GM21529 (cell line): ENCODE results near the gene SMIM28.
"Not testable (repeated sequence)": the region's sequence is repeated elsewhere in the genome, so short reads cannot be mapped to it uniquely, and the experiment has no call there.

Experiments
- ATAC-seq: cut with Tn5 transposase; IDR thresholded peaks from one replicate; pipeline ENCODE4 v1.9.1; 2021; ENCODE audit not compliant: unreplicated experiment

The SMIM28 gene

DNA sequence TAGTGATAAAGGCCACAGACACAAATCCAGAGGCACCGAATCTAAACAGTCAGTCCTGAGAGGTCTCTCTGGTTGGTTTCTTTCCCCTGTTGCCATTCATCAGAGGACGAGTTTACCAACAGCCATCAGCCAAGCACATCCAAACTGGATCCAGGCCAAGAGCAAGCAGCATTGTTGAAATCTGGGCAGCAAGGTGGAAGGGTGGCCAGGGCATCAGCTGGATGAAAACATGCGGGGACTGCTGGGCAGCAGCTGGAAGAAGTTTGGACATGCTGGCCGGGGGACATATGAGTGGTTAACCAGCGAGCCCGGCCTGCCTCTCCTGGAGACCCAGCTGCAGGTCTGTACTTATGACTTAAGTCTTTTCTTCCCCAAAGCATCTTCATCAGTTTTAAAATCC lies at the start of gene SMIM28:
Gene SMIM28 (plus strand): TSS at position 62 of the 400 bp plus-strand sequence. CDS start 168 bp downstream, at position 230.
- ATAC-seq, result no peak

DNA sequence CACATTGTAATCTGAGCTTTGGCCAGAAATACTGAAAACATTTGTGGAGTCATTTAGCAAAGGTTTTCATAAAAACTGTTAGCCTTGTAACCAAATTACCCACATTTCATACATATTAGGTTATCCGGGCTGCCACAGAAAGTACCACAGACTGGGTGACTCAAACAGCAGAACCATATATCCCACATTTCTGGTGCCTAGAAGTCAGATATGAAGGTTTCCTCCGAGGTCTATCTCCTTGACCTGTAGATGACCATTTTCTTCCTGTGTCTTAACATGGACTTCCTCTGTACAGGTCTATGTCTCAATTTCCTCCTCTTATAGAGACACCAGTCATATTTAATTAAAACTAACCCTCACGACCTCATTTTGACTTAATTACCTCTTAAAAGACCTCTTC lies 49.5 kb upstream of the SMIM28 start:
- no peak for ATAC-seq

- ATAC-seq, result no peak
Measured at GRCh38 chr6:138330763-138331162, 46.9 kb upstream of the SMIM28 start.

GRCh38 chr6:138331444-138331843 lies 46.3 kb upstream of the SMIM28 start:
- ATAC-seq, result no peak

DNA sequence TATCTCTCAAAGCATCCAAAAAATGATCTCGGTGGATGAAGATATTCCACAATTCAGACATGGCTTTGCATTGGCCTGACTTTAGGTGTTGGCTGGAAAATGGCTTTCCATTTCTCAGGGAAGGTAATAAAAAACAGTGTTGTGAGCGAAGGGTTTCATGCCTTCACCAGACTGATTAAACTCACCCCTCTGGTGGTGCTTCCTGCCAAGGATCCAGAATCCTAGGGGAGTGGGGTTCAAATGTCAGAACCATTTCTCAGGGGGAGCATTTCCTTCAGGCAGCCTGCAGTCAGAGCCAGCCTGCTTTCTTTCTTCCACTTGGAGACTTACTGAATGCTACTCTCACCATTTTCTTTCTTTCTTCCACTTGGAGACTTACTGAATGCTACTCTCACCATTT lies 45.7 kb upstream of the SMIM28 start:
- no peak for ATAC-seq

DNA sequence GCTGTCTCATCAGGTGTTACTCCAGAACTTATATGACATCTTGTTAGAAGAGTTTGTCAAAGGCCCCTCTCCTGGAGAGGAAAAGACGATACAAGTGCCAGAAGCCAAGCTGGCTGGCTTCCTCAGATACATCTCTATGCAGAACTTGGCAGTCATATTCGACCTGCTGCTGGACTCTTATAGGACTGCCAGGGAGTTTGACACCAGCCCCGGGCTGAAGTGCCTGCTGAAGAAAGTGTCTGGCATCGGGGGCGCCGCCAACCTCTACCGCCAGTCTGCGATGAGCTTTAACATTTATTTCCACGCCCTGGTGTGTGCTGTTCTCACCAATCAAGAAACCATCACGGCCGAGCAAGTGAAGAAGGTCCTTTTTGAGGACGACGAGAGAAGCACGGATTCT lies 43.7 kb upstream of the SMIM28 start:
- no peak for ATAC-seq

DNA sequence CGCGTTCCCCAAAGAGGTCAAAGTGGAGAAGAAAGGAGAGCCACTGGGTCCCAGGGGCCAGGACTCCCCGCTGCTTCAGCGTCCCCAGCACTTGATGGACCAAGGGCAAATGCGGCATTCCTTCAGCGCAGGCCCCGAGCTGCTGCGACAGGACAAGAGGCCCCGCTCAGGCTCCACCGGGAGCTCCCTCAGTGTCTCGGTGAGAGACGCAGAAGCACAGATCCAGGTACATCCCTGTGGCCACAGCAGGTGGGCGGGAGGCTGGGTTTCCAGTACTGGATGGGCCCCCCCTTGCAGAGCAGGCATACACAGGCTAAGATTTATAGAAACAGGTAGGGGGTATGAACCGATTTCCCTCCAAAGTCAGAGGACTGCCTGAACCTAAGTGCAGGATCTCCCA lies 42.7 kb upstream of the SMIM28 start:
- no peak for ATAC-seq

DNA sequence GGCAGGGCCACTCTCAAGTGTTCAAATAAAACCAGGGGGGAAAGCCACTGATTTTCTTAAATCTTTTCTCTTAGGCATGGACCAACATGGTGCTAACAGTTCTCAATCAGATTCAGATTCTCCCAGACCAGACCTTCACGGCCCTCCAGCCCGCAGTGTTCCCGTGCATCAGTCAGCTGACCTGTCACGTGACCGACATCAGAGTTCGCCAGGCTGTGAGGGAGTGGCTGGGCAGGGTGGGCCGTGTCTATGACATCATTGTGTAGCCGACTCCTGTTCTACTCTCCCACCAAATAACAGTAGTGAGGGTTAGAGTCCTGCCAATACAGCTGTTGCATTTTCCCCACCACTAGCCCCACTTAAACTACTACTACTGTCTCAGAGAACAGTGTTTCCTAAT lies 41.5 kb upstream of the SMIM28 start:
- ATAC-seq, result no peak

- ATAC-seq, result no peak
Measured at GRCh38 chr6:138337076-138337475, 40.6 kb upstream of the SMIM28 start.

GRCh38 chr6:138339024-138339423 lies 38.7 kb upstream of the SMIM28 start:
- ATAC-seq, result no peak

- ATAC-seq, result no peak
Measured at GRCh38 chr6:138341176-138341575, 36.5 kb upstream of the SMIM28 start.

- no peak for ATAC-seq
Measured at GRCh38 chr6:138343112-138343511, 34.6 kb upstream of the SMIM28 start.

DNA sequence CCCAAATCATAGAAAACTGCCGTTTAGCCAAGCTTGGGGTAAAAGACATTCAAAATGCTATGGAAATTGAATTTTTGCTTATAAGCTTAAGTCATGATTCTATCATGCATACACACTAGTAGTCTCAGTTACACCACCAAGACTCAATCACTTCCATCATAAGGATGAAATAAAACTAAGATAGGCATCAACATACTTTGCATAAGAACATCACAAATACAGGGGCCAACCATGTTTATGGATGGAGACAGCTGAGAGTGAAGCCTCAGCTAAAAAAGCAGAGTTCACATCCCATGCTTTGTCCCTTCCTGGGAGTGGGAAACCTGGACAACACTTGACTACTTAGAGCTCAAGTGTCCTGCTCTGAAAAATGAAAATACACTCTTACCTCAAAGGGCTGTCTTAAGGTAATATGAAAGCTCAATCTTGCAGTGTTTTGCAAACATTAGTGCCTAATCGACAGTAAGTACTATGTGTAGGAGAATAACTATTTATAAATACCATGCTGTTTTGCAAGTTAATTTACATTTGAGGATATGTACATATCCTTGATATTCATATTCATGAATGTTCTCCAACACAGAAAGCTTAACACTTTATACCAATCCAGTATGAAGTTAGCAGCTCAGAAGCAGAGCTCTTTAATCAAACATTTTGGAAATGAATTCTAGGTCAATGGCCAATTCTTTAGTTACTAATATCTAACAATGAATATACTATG lies 32.0 kb upstream of the SMIM28 start:
- no peak for ATAC-seq

DNA sequence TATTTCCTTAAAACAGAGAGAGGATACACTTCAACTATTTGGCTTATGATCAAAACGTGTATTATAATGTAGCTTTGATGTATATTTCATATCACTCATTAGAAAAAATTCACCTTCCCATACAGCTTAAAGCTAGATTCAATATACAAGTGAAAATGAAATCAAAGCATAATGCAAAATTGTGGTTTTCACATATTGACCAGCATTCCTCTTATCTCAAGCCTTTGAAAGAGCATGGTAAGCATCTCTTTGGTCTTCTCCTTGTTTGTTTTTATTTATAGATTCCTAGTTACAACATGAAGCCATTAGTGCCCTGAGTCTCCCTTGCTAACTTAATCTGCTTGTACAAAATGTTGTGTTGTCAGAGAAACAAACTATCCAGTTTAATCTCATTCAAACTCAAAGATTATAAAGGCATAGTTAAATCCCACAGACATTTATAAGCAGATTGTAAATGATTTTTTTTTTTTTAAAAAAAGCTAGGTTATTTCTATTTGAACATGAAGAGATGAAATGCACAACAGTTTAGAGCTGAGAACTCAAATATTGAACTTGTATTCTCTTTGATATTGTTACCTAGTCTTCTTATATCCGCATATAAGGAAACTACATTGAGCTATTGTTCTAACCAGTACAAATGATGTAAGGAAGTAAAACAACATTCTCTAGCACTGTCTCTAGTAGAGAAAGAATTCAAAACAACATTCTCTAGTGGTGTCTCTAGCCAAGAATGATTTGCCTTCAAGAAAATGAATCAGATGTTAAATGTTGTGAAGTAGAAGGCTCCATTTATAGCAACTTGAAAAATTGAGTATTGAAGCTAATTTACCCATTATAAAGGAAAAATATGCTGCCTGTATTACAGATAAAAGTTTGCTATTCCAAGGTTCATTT lies 31.2 kb upstream of the SMIM28 start:
- ATAC-seq, result no peak

- no peak for ATAC-seq
Measured at GRCh38 chr6:138347864-138348263, 29.8 kb upstream of the SMIM28 start.

DNA sequence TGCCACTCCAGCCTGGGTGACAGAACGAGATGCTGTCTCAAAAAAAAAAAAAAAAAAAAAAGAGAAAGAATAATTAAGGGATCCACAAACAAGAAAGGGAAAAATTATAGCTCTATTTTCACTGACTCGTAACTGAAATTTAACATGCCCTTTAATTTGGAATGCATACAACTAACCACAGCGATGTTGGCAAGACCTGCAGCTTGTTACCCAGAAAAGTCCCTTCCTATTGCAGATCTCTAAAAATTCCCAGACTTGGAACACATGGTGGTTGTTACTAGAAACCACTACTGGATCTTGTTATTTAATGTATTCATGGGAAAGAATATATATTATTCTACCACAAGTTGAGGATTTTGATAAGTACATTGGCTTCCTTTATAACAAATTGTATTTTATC lies 27.8 kb upstream of the SMIM28 start:
- no peak for ATAC-seq

- no peak for ATAC-seq
Measured at GRCh38 chr6:138357928-138358327, 19.8 kb upstream of the SMIM28 start.

DNA sequence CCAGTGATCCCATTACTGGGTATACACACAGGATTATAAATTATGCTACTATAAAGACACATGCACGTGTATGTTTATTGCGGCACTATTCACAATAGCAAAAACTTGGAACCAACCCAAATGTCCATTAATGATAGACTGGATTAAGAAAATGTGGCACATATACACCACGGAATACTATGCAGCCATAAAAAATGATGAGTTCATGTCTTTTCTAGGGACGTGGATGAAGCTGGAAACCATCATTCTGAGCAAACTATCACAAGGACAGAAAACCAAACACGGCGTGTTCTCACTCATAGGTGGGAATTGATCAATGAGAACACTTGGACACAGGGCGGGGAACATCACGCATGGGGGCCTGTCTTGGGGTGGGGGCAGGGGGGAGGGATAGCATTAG lies 9.0 kb upstream of the SMIM28 start:
- ATAC-seq, result not testable (repeated sequence)

DNA sequence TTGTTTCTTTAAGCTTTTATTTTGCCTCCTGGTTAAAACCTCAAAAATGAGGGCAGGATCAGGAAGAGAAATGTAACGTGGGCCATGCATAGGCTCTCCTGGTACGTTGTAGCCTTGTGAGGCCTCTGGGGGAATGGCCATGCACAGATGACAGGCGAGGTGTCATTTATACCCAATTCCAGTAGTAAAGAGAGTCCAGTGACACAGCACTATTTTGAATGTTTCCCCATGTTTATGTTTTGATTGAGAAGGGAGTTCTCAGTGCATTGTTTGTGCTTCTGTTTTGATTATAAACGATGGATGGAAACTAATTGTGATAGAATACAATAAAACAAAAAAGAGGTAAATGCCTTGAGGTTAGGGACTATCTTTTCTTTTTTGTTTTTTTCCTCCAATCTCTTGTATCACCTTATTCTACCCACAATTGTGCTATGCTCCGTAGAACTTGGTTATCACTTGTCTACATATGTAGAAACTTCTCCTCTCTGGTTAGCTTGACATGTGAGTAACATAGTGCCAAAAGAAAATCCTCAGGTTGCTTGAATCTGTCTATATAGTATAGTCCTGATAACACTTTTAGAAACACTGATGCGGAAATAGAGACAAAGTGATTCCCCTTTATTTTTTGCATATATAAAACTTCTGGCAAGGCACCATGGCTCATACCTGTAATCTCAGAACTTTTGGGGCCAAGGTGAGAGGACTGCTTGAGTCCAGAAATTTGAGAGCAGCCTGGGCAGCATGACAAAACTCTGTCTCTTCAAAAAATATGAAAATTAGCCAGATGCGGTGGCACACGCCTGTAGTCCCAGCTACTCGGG lies 6.9 kb upstream of the SMIM28 start:
- no peak for ATAC-seq

- no peak for ATAC-seq
Measured at GRCh38 chr6:138371452-138371711, 6.3 kb upstream of the SMIM28 start.

DNA sequence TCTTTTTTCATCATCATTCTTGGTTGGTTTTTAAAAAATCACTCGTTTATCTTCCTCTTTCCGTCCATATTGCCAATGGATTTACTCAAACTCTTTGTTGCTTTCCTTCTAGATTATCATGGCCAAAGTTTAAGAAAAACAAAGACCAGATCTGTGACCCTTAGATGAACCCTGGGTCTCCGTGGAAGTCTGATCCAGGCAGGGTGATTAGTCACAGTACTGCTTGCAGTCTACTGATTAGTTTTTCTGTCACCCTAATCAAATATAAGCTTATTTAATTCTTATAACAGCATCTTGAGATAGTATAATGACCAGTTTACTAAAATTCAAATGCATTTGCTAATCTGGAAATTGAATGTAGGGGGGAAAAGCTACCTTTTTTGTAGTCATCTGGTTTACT lies 6.0 kb upstream of the SMIM28 start:
- no peak for ATAC-seq
